ENCODE results near the gene CYP27B1.
"Not testable (repeated sequence)": the region's sequence is repeated elsewhere in the genome, so short reads cannot be mapped to it uniquely, and the experiment has no call there.

Gene CYP27B1

DNA sequence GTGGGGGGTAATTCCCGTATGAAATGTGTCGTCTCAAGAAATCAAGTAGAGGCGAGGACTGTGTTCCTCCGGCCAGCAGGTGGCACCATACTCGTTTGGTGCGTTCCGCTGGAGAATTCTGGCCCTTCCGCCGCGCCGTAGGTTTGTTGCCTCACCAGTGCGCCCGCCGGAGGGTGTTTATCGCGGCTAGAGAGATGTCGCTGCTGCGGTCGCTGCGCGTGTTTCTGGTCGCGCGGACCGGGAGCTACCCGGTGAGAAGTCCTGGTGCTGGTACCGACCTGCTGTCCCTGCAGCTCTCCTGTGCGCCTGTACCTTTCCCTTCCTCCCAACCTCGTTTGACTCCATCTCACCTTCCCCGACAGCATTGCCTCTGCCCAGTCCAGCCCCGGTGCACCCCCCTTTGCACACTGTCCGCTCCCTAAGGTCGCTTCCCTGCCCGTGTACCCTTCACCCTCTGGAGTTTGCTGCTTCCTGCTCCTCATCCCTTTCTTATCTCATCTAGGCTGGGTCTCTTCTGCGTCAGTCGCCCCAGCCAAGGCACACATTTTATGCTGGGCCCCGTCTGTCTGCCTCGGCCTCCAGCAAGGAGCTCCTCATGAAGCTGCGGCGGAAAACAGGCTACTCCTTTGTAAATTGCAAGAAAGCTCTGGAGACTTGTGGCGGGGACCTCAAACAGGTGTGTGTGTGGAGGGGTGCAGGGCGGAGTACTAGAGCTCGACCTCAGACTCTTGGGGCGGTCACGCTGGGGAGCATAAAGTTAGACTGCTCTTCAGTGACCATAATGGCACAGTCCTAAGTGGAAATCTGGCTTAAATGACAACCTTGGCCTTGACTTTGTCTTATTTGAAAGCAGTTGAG, 16.0 kb upstream of the CYP27B1 start, which contains the start of gene TSFM:
TSFM (plus strand) TSS at position 180 of the 858 bp plus-strand sequence; CDS start at position 195, 15 bp downstream.
- DNase-seq: peak; percentile 98

DNA sequence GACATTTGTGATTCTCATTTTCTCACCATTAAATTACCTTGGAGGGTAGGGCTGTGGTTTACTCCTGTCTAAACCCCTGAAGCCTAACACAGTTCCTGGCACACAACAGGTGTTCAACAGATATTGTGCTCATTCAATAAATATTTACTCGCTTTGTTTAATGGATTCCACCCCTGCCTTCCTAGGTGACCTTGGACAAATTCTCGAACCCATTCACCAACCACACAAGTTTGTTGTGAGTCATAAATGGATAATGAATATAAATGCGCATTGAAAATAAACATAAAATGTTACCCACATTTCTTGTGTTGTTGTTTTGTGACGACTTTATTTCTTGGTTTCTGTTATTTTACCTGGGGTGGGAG, 15.3 kb upstream of the CYP27B1 start:
- DNase-seq: no peak

DNA sequence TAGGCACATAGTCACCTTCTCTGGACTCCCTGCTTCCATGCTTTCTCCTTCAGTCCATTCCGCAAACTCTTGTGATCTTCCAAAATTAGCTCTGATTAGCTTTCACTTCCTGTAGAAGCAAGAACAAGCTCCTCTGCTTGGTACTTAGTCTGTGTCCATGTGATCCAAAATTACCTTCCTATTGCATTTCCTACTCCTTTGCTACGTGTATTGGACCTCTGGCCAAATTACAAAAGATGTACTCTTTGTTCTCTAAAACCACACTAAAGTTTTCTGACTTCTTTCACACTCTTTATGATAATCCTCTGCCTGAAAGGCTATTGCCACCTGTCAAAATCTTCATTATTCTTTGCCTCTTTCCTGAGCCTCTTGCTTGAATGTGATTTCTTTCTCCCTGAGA, 14.9 kb upstream of the CYP27B1 start:
- DNase-seq: no peak

DNA sequence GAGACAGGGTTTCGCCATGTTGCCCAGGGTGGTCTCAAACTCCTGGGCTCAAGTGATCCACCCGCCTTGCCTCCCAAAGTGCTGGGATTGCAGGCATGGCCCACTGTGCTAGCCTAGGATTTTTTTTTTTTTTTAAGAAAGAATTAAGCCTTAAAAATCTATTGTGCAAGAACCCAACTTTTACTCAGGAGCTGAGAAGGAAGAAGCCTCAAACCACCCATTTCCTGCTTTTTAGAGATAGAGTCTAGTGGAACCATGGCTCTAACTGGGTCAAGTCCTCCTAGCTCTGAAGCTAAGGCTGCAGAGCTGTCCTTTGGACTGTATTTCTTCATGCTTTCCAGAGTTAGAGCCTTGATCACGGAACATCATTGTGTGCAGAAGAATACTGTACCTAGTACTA, 14.4 kb upstream of the CYP27B1 start:
- peak; percentile 60 for DNase-seq

DNA sequence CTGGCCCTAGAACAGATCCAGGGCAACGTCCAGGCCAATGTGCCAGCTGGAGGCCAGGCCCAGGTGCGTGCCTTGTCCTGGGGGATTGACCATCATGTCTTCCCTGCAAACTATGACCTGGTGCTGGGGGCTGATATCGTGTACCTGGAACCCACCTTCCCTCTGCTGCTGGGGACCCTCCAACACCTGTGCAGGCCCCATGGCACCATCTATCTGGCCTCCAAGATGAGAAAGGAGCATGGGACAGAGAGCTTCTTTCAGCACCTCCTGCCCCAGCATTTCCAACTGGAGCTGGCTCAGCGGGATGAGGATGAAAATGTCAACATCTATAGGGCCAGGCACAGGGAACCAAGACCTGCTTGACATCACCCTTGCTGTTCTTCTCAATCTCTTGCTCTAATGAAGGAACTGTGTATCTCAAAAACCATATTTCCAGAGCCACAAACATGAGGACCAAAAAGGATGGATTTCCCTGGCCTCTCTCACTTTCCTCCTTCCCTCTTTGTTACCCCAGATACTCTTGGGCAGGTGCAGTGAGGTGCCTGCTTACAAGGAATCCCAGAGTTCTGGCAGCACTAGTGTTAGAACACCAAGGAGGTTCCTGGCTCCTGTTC, 13.5 kb upstream of the CYP27B1 start:
- no peak for DNase-seq

DNA sequence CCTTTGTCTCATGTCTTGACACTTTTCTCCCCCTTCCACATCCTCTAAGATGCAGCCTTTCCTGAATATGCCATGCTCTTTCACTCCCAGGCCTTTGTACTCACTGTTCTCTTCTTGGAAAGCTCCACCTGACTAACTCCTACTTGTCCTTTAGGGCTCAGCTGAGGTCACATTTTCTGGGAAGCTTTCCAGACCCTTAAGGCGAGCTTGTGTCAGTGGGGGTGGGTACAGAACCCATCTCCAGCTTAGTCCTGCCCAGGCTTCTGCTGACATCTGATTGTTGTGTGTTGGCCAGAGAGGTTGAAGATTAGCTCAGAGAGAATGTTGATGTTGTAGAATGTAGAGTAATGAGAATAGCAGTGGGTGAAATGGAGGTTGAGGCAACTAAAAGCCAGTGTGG, 12.9 kb upstream of the CYP27B1 start:
- no peak for DNase-seq

DNA sequence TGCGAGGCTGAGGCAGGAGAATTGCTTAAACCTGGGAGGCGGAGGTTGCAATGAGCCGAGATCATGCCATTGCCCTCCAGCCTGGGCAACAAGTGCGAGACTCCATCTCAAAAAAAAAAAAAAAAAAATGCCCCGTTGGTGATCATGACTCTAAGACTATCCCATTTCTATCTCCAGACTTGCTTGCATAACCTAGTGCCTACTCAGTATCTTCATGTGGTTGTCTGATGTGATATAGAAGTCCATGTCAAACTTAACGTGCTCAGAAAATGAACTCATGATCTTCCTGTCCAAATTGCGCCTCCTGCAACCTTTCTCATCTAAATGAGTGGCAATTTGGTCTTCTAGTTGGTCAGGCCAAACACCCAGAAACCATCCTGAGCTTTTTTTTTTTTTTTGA, 11.0 kb upstream of the CYP27B1 start:
- DNase-seq: no peak

DNA sequence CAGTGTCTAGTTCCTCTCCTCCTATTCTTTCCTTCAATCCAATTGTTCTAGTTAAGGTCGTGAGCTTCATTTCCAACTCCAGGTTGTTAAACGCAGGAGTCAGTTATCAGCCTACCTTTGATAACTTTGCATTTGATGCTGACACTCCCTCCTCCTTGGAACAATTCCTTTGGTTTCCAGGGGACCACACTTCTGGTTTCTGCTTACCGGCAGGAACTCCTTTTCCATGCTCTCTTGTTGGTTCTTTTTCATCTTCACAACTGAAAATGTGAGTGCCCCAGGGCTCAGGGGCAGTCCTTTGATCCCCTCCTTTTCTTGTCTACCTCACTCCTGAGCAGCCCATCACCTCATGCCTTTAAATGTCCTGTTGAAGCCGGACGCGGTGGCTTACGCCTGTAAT, 10.5 kb upstream of the CYP27B1 start:
- DNase-seq: no peak

DNA sequence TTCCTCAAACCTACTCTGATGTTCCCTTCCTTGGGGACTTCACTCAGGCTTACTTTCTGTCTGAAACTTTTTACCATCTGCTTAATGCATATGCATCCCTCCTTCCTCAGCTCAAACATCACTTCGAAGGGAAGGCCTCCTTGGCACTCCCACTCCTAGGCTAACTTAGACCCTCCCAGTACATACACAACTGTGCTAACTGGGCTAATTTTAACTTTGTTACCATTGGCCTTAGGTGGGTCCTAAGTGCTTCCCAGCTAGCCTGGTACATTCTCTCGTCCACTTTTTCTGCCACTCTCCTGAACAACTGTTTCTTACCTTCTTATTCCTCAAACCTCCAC, 9.3 kb upstream of the CYP27B1 start:
- DNase-seq: no peak

DNA sequence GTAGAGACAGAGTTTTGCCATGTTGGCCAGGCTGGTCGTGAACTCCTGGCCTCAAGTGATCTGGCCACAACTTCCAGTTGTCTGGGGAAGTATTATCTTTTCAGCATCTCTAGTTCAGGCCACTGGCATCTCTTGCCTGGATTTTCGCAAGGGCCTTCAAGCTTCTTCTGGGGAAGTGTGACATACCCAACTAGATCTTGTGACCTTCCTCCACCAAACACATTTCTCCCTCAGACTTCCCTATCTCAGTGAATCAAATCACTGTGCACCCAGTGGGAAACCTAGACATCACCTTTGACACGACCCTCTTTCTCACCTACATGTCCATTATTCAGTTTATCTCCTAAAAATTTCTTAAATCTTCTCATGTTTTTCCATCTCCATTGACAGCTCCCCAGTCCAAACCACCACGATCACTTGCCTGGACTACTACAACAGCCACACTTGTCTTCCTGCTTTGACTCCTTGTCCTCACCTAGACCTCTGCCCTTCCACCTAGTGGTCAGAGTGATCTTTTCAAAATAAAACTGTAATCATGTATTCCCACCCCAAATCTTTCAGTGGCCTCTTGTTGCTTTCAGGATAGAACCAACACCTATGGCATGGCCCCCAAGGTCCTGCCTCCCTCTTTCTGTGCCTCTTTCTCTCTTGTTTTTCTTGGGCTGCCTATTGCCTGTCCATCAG, 8.8 kb upstream of the CYP27B1 start:
- peak; percentile 51 for DNase-seq

DNA sequence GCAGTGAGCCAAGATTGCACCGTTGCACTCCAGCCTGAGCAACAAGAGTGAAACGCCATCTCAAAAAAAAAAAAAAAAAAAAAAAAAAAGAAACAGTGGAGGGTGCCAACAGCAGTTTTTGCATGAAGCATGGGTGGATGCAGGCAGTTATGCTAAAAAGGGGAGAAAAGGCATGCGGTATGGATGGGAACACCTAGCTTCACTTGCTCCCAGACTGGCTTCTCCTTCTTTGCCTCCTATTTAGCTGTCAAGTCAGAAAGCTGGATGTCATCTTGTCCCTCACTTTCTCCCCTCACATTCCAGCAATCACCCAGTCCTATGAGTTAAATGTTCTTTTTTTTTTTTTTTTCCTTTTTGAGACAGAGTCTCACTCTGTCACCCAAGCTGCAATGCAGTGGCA, 8.2 kb upstream of the CYP27B1 start:
- DNase-seq: no peak

DNA sequence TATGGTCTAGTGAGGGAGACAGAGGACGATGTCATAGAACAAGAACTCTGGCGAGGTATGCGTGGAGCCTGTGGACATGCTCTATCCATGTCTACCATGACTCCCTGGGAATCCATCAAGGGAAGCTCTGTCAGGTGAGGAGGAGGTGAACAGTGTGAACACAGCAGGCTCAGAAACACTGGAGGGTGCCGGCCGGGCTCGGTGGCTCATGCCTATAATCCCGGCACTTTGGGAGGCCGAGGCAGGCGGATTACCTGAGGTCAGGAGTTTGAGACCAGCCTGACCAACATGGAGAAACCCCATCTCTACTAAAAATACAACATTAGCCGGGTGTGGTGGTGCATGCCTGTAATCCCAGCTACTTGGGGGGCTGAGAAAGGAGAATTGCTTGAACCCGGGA, 7.8 kb upstream of the CYP27B1 start:
- not testable (repeated sequence) for DNase-seq

DNA sequence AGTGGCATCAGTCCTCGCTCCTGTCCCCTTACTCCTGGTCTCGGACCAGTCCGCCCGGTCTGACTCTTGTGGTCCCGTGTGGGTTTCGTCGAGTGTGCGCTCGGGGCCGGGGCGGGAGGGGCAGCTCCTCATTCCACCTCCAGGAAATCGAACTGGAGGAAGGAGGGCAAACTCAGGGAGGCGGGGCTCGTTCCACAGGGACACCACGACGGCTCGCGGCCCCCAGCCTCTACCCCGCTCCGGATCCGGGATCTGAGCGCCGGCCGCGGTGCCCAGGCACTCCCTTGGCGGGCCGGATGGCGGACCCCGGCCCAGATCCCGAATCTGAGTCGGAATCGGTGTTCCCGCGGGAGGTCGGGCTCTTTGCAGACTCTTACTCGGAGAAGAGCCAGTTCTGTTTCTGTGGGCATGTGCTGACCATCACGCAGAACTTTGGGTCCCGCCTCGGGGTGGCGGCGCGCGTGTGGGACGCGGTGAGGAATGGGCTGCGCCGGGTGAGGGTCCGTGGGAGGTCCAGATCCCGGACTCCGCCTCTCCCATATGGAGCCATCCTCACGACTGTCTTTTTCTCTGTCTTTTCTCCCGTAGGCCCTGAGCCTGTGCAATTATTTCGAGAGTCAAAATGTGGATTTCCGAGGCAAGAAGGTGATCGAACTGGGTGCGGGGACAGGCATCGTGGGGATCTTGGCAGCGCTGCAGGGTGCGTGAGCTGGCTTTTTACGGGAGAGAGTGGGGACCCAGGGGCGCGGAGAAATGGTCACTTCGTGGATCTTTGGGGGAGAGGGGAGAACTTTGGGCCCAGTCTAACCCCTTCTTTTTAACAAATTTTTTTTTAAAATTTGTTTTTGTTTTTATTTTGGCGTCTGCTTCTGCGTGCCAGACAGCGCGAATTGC, 5.8 kb upstream of the CYP27B1 start, which contains the start of gene EEF1AKMT3:
EEF1AKMT3 (plus strand) TSS at position 186 of the 894 bp plus-strand sequence; CDS start at position 297, 111 bp downstream.
- DNase-seq: peak; percentile 78

DNA sequence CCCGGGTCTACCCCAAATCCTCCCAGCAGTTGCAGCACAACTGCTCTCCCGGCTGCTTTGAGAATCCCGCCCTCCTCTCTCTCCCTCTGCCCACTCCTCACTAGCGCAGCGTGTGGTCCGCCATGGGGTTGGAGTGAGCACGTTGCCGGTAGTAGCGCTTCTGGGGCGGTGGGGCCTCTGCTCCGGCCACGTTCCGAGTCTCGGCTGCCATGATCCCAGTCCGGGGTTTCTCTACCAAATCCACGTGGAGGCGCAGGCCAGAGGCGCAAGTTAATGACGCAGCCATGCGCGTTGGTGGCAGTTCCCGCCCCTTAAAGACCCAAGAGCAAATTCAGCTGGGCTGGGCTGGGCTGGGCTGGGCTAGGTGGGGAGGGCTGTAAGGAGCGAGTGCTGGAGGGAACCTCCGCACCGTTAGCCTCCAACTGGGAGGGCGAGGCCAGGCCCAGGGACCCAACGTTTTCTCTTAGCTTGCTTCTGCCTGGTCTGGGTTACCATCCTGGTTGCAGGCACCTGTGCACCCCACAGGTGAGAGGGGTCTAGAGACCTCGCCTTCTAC, 5.1 kb upstream of the CYP27B1 start, which contains the start of gene METTL1:
METTL1 (minus strand) TSS at position 233 of the 556 bp plus-strand sequence; CDS start at position 211, 22 bp downstream.
- peak; percentile 99 for DNase-seq

DNA sequence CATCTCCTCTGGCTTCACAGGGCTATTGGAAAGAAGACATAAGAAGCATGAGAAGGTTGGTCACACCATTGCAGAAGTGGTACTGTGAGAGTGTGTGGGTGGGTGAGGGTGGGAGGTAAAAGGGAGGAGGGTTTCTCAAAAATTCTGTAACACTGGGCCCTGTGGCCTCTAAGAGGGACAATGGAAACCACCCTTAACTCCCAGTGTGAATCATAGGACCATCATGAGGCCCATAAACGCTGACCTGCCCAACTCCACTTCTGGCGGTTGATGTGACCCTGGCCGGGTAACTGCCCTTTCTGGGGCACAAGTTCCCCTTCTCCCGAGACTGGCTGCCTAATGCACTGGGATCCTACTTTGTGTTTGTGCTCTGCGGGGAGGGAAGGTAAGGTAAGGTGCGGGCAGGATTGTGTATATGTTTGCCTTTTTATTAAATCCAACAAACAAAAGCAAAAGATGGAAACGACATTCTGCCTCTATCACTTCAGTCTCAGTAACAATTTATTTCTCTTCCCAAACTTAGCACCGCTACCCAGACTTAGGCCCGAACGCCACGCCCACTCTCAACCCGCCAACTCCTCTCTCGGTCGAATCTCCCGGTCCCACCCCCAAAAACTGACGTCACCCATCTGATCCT, 4.5 kb upstream of the CYP27B1 start:
- DNase-seq: peak; percentile 98

DNA sequence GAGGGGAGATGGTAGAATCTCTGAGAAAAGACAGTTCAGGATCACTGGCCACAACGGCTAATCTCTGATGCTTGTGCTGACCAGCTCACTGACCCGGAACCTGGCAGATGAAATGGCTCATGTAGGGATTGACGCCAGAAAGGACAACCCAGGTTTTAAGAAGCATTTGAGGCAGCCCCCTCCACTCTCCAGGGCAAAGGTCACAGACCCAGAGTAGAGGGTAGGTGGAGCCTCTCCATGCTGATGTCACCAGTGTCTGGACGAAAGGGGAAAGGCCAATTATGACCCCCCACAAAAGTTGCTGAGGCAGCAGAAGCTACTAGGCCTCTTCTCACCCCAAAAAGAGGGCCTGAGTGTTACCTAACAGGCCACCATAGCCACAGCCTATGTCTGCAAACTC, 3.9 kb upstream of the CYP27B1 start:
- no peak for DNase-seq

DNA sequence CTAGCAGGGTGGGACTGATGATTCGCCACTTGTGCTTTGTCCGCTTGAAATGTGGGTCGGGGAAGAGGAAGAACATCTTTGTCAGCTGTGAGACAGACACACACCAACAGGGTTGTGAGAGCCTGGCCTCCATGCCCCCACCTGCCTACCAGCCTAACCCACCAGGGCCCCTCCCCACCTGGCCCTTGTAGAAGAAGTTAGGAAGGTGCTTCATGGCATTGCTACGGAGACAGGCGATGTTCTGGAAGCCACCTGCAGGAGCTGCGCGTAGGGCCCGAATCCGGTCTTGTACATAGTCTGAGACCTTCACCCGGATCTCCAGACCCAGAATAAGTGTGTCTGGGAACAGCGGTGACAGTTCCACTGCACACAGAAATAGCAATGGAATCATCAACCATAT, 2.7 kb upstream of the CYP27B1 start:
- DNase-seq: no peak

DNA sequence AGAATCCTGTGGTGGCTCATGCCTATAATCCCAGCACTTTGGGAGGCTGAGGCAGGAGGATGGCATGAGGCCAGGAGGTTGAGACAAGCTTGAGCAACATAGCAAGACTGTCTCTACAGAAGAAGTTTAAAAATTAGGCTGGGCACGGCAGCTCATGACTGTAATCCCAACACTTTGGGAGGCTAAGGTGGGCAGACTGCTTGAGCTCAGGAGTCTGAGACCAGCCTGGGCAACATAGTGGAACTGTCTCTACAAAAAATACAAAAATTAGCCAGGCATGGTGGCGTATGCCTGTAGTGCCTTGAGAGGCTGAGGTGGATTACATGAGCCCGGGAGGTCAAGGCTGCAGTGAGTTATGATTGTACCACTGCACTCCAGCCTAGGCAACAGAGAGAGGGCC, 998 bp upstream of the CYP27B1 start:
- DNase-seq: no peak

DNA sequence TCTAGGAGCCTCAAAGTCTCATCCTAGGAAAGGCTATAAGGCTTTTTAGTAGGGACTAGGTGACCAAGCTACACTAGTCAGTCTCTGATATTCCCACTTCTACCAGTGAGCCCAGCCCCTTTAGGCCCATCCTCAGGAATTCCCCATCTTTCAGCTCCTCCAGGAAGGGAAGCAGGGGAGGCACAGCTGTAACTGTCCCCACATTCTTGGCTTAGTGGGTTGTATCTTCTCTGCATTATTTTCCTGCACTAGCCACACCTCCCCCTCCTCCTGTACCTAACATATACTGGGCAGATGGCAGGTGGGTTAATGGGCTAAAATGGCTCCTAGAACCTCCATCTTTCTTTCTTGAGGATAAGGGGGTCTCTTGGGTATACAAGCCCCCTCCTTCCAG, 424 bp upstream of the CYP27B1 start:
- DNase-seq: no peak

DNA sequence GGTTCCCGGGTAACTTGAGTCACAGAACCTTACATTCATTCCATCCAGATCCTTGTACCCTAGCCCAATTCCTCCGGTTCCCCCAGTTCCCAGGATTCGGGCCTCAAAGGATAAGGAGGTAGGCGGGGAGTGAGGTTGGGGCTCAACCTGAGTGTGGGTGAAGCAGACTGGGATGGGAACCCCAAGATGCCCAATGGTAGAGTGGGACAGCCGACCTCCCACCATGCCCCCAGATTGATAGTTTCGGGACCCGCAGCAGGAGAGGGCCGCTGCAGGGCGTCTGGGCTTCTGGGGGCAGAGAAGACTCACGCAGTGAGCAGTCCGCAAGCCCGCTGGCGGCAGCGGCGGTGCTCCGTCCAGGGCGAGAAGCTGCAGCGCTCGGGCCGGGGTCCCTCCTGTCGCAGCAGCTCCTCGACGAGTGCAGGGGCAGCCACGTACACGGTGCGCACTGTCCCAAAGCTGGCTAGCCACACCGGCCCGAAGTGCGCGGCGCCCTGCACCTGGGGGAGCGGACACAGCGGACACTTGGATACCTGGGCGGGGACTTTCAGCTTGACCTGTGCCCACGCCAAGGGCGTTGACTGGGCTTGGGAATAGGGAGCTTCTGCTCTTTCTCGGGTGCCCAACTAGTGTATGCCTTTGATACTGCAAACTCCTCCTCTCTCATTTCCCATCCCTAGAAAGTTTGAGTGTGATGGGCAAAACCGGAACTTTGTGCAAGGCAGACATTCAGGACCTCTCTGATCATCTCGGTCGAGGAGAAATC, 997 bp downstream of the CYP27B1 start:
- DNase-seq: peak; percentile 27

All from hematopoietic multipotent progenitor cell treated with erythropoietin and hydrocortisone succinate and interleukin-3 and kit ligand, for 4 days (in vitro differentiated cells).